ENCODE data around the gene DOCK3. TPM values are rescaled to one million over a fixed set of nuclear protein-coding genes. Genes with fewer than 3 reads are reported as not detected.

DOCK3 gene
- total and polyA plus RNA-seq, 2 of the 4 experiments (the other 2 are of a cell fraction): under 0.01 to 0.12 TPM

GRCh38 chr3:50653937-50654595, 20.7 kb upstream of the DOCK3 start:
- Histone ChIP-seq H3K23ac (ENCODE audit: low read depth, low read length) (no peak overlapping the region), H2AK5ac (ENCODE audit: low read depth, low read length) (no peak overlapping the region), H2BK15ac (ENCODE audit: low read depth, low read length) (no peak overlapping the region), H2BK5ac (ENCODE audit: low read depth, low read length, poor library complexity, severe bottlenecking) (no peak overlapping the region), H4K5ac (ENCODE audit: low read depth, low read length) (no peak overlapping the region), H2AFZ (replicated peaks; ENCODE audit: low read length, poor library complexity) (no peak overlapping the region), H3K79me1 (ENCODE audit: low read depth in 1 of 2, low read length in 2 of 2) (no peaks in the 10 kb centered on the region), H4K91ac (ENCODE audit: insufficient read depth, low read depth, low read length) (no peak overlapping the region), H2AK9ac (replicated peaks; ENCODE audit: low read depth, low read length, poor library complexity) (no peak overlapping the region), H3K9me1 (ENCODE audit: insufficient read depth, low read length) (no peaks in the 10 kb centered on the region), H4K8ac (ENCODE audit: low read depth in 2 of 2, low read length in 2 of 2) (no peak overlapping the region), H3K56ac (ENCODE audit: extremely low read depth, insufficient read depth, low read length) (no peak overlapping the region), H4K20me1 (ENCODE audit: insufficient read depth, low read length) (no peaks in the 10 kb centered on the region; the same call in 1 of the 2 replicates), H3K18ac (ENCODE audit: low read depth, low read length) (no peak overlapping the region), H3K27me3 (ENCODE audit: control insufficient read depth, insufficient read depth, low read length) (peaks cover 3% of the 10 kb centered on the region; the same call in 1 of the 2 replicates), H3K14ac (replicated peaks; ENCODE audit: low read depth, low read length) (no peak overlapping the region), H3K27ac (ENCODE audit: insufficient read depth, low read length) (no peak overlapping the region), H2BK20ac (ENCODE audit: low read depth, low read length) (no peak overlapping the region), H3K9me3 (ENCODE audit: control insufficient read depth, insufficient read depth, low read length) (no peaks in the 10 kb centered on the region), H3K4me1 (ENCODE audit: control insufficient read depth, insufficient read depth, low read length) (no peaks in the 10 kb centered on the region), H2BK120ac (ENCODE audit: low read depth, low read length) (no peak overlapping the region), H3K4ac (ENCODE audit: low read depth, low read length) (no peak overlapping the region), H3K36me3 (ENCODE audit: control insufficient read depth, insufficient read depth, low read length) (no peaks in the 10 kb centered on the region), H3K9ac (ENCODE audit: low read depth, low read length) (no peak overlapping the region), H3K4me2 (ENCODE audit: low read depth, low read length) (no peak overlapping the region), H3K4me3 (ENCODE audit: insufficient read depth, low read depth, low read length) (no peak overlapping the region)
- POLR2A ChIA-PET (ENCODE audit: unreplicated experiment): no interaction called here
- no peak for ATAC-seq (ENCODE audit: low read depth)
- in situ Hi-C loops (cut with MboI; ENCODE audit: low sequenced_read_pairs) (no loop called here), dilution Hi-C loops (cut with HindIII; ENCODE audit: low sequenced_read_pairs, unreplicated experiment) (no loop called here), intact Hi-C loops (cut with micrococcal nuclease) (no loop called here)
- no peak for TF ChIP-seq CHD1 (IDR thresholded peaks at IDR 0.05; ENCODE audit: low read depth, low read length)
- no peak for TF ChIP-seq SMC3 (IDR thresholded peaks at IDR 0.05; ENCODE audit: low read depth, low read length)
- TF ChIP-seq USF2 (IDR thresholded peaks at IDR 0.05; ENCODE audit: low read depth, low read length): no peak
- no peak for TF ChIP-seq MAZ (IDR thresholded peaks at IDR 0.05; ENCODE audit: borderline replicate concordance, low read depth, low read length)
- no peak for TF ChIP-seq MXI1 (IDR thresholded peaks at IDR 0.05; ENCODE audit: borderline replicate concordance, low read depth, low read length)
- TF ChIP-seq POLR2A (IDR thresholded peaks at IDR 0.05; ENCODE audit: low read depth, low read length): no peak
- TF ChIP-seq MAFK (IDR thresholded peaks at IDR 0.05; ENCODE audit: low read depth, low read length): no peak
- no peak for TF ChIP-seq ELK1 (IDR thresholded peaks at IDR 0.05; ENCODE audit: borderline replicate concordance, low read depth, low read length)
- TF ChIP-seq BHLHE40 (IDR thresholded peaks at IDR 0.05; ENCODE audit: low read depth, low read length): no peak
- no peak for TF ChIP-seq RAD21 (IDR thresholded peaks at IDR 0.05; ENCODE audit: low read length)
- TF ChIP-seq FOS (IDR thresholded peaks at IDR 0.05; ENCODE audit: low read depth, low read length): no peak
- TF ChIP-seq RFX5 (IDR thresholded peaks at IDR 0.05; ENCODE audit: low read depth, low read length): no peak
- TF ChIP-seq RCOR1 (IDR thresholded peaks at IDR 0.05; ENCODE audit: insufficient replicate concordance, low read length): no peak
- no peak for TF ChIP-seq CEBPB (IDR thresholded peaks at IDR 0.05; ENCODE audit: low read depth, low read length)
- TF ChIP-seq CTCF (conservative IDR thresholded peaks at IDR 0.05; ENCODE audit: low read depth, low read length): no peak
- TF ChIP-seq NFE2L2 (IDR thresholded peaks at IDR 0.05; ENCODE audit: low read depth, low read length): no peak
- no peak for DNase-seq
- no TSS peak for BruUV-seq (replicated peaks)
- 75% methylated on average over 2 of the region's 3 CpGs; no CpG with 5 or more reads in 1 of the 2 experiments for WGBS, 2 experiments (ENCODE audit: extremely low coverage in 2 of 2, insufficient read length in 1 of 2)
- CTCF ChIA-PET: interaction anchor here (2.6 kb wide), 1 partner anchor 38 kb away, joined by 12 read pairs; the partner anchor contains the start of gene MAPKAPK3

Data from IMR-90 (cell line).